ENCODE results near the gene CASQ2. TPM values are rescaled to one million over a fixed set of nuclear protein-coding genes. Genes with fewer than 3 reads are reported as not detected.
"Not testable (repeated sequence)": the region's sequence is repeated elsewhere in the genome, so short reads cannot be mapped to it uniquely, and the experiment has no call there.

CASQ2 gene
- total RNA-seq, 1 donor from 2014 or later: 0.11 TPM

GRCh38 chr1:115781851-115782250 lies 13.3 kb upstream of the CASQ2 start:
- no peak overlapping the region for H3K27ac ChIP-seq (ENCODE audit: low read depth, low read length)
- peaks cover 2% of the 10 kb centered on the region for H3K27me3 ChIP-seq (ENCODE audit: insufficient read depth, low read length)
- H3K4me2 ChIP-seq (ENCODE audit: low read length): no peak overlapping the region
- Mint-ChIP-seq H3K9me3 (ENCODE audit: unreplicated experiment) (no peaks in the 10 kb centered on the region), H3K4me1 (ENCODE audit: low read depth, unreplicated experiment) (peaks cover 33% of the 10 kb centered on the region), H3K27ac (ENCODE audit: unreplicated experiment) (peak overlapping the region; percentile 92), H3K27me3 (ENCODE audit: low read depth, unreplicated experiment) (no peaks in the 10 kb centered on the region), H3K4me3 (ENCODE audit: unreplicated experiment) (no peak overlapping the region), H3K36me3 (ENCODE audit: low read depth, unreplicated experiment) (no peaks in the 10 kb centered on the region)
- no peak overlapping the region for H2AFZ ChIP-seq (ENCODE audit: low read depth, low read length)
- H3K9me3 ChIP-seq (ENCODE audit: insufficient read depth, low read depth, low read length): no peaks in the 10 kb centered on the region
- FAIRE-seq (no peak), DNase-seq (ENCODE audit: low read depth) (no peak)
- H3K79me2 ChIP-seq (ENCODE audit: insufficient read depth, low read length): no peaks in the 10 kb centered on the region
- H3K4me1 ChIP-seq (ENCODE audit: insufficient read depth, low read length): peaks cover 7% of the 10 kb centered on the region
- TF ChIP-seq EZH2 (IDR thresholded peaks at IDR 0.05; ENCODE audit: insufficient read depth, low read length): no peak
- TF ChIP-seq CTCF (IDR thresholded peaks at IDR 0.05; ENCODE audit: insufficient read depth, low read depth, low read length): no peak
- H3K4me3 ChIP-seq (ENCODE audit: insufficient read depth, low read depth, low read length): no peak overlapping the region
- no peaks in the 10 kb centered on the region for H3K36me3 ChIP-seq (ENCODE audit: insufficient read depth, low read length)
- no peak overlapping the region for H3K9ac ChIP-seq (ENCODE audit: low read length)
- no peaks in the 10 kb centered on the region for H4K20me1 ChIP-seq (ENCODE audit: insufficient read depth, low read length)

- no peaks in the 10 kb centered on the region for H4K20me1 ChIP-seq (ENCODE audit: insufficient read depth, low read length)
- no peak overlapping the region for H3K4me2 ChIP-seq (ENCODE audit: low read length)
- H3K4me1 ChIP-seq (ENCODE audit: insufficient read depth, low read length): peaks cover 7% of the 10 kb centered on the region
- DNase-seq (ENCODE audit: low read depth) (peak; percentile 16), FAIRE-seq (peak; percentile 5)
- Mint-ChIP-seq H3K4me3 (ENCODE audit: unreplicated experiment) (no peak overlapping the region), H3K27me3 (ENCODE audit: low read depth, unreplicated experiment) (no peaks in the 10 kb centered on the region), H3K9me3 (ENCODE audit: unreplicated experiment) (no peaks in the 10 kb centered on the region), H3K36me3 (ENCODE audit: low read depth, unreplicated experiment) (no peaks in the 10 kb centered on the region), H3K4me1 (ENCODE audit: low read depth, unreplicated experiment) (peaks cover 33% of the 10 kb centered on the region), H3K27ac (ENCODE audit: unreplicated experiment) (no peak overlapping the region)
- peaks cover 4% of the 10 kb centered on the region for H3K27me3 ChIP-seq (ENCODE audit: insufficient read depth, low read length)
- no peak overlapping the region for H3K4me3 ChIP-seq (ENCODE audit: insufficient read depth, low read depth, low read length)
- no peaks in the 10 kb centered on the region for H3K79me2 ChIP-seq (ENCODE audit: insufficient read depth, low read length)
- no peaks in the 10 kb centered on the region for H3K9me3 ChIP-seq (ENCODE audit: insufficient read depth, low read depth, low read length)
- no peak overlapping the region for H3K9ac ChIP-seq (ENCODE audit: low read length)
- no peaks in the 10 kb centered on the region for H3K36me3 ChIP-seq (ENCODE audit: insufficient read depth, low read length)
- H3K27ac ChIP-seq (ENCODE audit: low read depth, low read length): no peak overlapping the region
- no peak overlapping the region for H2AFZ ChIP-seq (ENCODE audit: low read depth, low read length)
- no peak for TF ChIP-seq CTCF (IDR thresholded peaks at IDR 0.05; ENCODE audit: insufficient read depth, low read depth, low read length)
- TF ChIP-seq EZH2 (IDR thresholded peaks at IDR 0.05; ENCODE audit: insufficient read depth, low read length): no peak
These were observed 12.8 kb upstream of the CASQ2 start for GRCh38 chr1:115781343-115781742.

- Mint-ChIP-seq H3K27ac (ENCODE audit: unreplicated experiment) (peak overlapping the region; percentile 85), H3K4me1 (ENCODE audit: low read depth, unreplicated experiment) (peaks cover 33% of the 10 kb centered on the region)
- not testable (repeated sequence) for H3K9me3 Mint-ChIP-seq (ENCODE audit: unreplicated experiment); H3K4me2 ChIP-seq (ENCODE audit: low read length); H3K27me3 Mint-ChIP-seq (ENCODE audit: low read depth, unreplicated experiment); H2AFZ ChIP-seq (ENCODE audit: low read depth, low read length); FAIRE-seq; H3K27me3 ChIP-seq (ENCODE audit: insufficient read depth, low read length); H4K20me1 ChIP-seq (ENCODE audit: insufficient read depth, low read length); H3K4me3 ChIP-seq (ENCODE audit: insufficient read depth, low read depth, low read length); H3K9ac ChIP-seq (ENCODE audit: low read length); H3K9me3 ChIP-seq (ENCODE audit: insufficient read depth, low read depth, low read length); H3K79me2 ChIP-seq (ENCODE audit: insufficient read depth, low read length); H3K36me3 ChIP-seq (ENCODE audit: insufficient read depth, low read length); H3K27ac ChIP-seq (ENCODE audit: low read depth, low read length); DNase-seq (ENCODE audit: low read depth); H3K4me3 Mint-ChIP-seq (ENCODE audit: unreplicated experiment); H3K36me3 Mint-ChIP-seq (ENCODE audit: low read depth, unreplicated experiment); H3K4me1 ChIP-seq (ENCODE audit: insufficient read depth, low read length)
These were observed 12.1 kb upstream of the CASQ2 start for GRCh38 chr1:115780655-115781054.

- not testable (repeated sequence) for H3K4me1 ChIP-seq (ENCODE audit: insufficient read depth, low read length); H3K4me3 ChIP-seq (ENCODE audit: insufficient read depth, low read depth, low read length); H3K27ac ChIP-seq (ENCODE audit: low read depth, low read length); H2AFZ ChIP-seq (ENCODE audit: low read depth, low read length); H3K4me2 ChIP-seq (ENCODE audit: low read length); H3K27me3 Mint-ChIP-seq (ENCODE audit: low read depth, unreplicated experiment); H3K9me3 Mint-ChIP-seq (ENCODE audit: unreplicated experiment); H3K27me3 ChIP-seq (ENCODE audit: insufficient read depth, low read length); H3K9ac ChIP-seq (ENCODE audit: low read length); H3K27ac Mint-ChIP-seq (ENCODE audit: unreplicated experiment); DNase-seq (ENCODE audit: low read depth); H3K9me3 ChIP-seq (ENCODE audit: insufficient read depth, low read depth, low read length); H3K36me3 ChIP-seq (ENCODE audit: insufficient read depth, low read length); H3K4me3 Mint-ChIP-seq (ENCODE audit: unreplicated experiment); H3K36me3 Mint-ChIP-seq (ENCODE audit: low read depth, unreplicated experiment); H3K79me2 ChIP-seq (ENCODE audit: insufficient read depth, low read length); FAIRE-seq; H4K20me1 ChIP-seq (ENCODE audit: insufficient read depth, low read length)
- peaks cover 31% of the 10 kb centered on the region for H3K4me1 Mint-ChIP-seq (ENCODE audit: low read depth, unreplicated experiment)
These were observed 10.6 kb upstream of the CASQ2 start for GRCh38 chr1:115779075-115779474.

Data from astrocyte (in vitro differentiated cells and primary cell).